Myocyte (in vitro differentiated cells): ENCODE measurements around the gene ESAM. TPM values are rescaled to one million over a fixed set of nuclear protein-coding genes. Genes with fewer than 3 reads are reported as not detected.

ENCODE experiments used
- DNase-seq: peaks from one replicate; pipeline ENCODE4 v3.0.0-alpha.2; 2012; ENCODE audit warnings: low read depth
- total RNA-seq: library from RNA; depleted of rRNA; stranded (reverse); fragments of >200 nt; gene quantifications from 2 replicates; pipeline ENCODE4 v1.2.3, GENCODE V29; 2014

Gene ESAM
- total RNA-seq, 1 donor from 2014 or later = 0.08 TPM

- DNase-seq = no peak
Measured at GRCh38 chr11:124753624-124754023, 8.5 kb downstream of the ESAM start.

DNA sequence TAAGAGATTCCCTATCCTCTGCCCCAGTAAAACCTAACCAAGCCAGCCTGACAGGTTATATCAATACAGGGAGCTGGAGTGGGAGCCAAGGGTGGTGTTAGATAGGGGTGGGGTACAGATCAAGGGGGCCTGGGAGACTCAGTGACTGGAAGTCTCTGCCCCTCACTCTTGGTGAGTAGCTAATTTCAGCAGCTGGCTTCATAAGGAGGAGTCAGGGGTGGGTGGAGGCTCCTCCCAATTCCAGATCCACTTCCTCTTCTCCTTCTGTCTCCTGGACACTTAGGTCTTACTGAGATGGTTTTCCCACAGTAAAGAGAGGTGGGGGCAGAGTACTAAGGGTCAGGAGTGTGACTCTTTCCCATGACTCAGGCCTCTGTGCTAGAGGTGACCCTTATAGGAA is 8.9 kb downstream of the ESAM start:
- DNase-seq = no peak

- no peak for DNase-seq
Measured at GRCh38 chr11:124752471-124753102, 9.5 kb downstream of the ESAM start.

DNA sequence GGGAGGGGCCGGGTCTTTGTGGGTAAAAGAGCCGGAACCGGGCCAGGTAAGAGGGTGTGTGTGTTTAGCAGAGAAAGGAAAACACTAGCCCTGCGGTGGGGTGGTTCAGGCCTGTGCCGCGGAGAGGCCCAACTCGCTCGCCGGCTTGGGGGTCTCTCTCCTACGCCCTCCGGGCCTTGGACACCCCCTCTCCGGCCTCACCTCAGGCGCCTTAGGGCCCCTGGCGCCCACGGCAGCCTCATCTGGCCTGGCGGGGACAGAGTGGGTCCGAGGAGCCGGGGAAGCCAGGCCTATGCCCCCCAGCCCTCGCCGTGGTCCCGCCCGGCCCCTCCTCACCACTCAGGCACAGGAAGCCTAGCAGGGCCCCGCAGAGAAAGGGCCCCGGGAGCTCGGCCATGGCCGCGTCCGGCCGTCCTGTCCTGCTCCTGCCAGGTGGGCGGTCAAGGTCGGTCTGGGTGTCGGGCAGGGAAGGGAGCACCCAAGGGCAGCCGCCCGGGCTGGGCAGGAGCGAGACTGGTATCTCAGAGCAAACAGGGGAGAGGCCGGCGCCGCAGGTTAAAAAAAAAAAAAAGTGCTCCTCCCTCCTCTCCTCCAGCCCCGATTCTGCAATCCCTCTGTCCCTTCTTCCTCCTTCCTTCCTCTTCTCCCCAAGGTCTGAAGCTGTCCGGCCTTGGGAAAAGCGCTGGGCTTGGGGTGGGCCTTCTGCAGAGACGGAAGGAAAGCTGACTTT is 10.2 kb downstream of the ESAM start, which contains the start of gene VSIG2:
Gene VSIG2, minus strand, starts transcription at position 515 of the 730 bp plus-strand sequence. Its CDS starts 118 bp downstream, at position 397.
- no peak for DNase-seq

DNA sequence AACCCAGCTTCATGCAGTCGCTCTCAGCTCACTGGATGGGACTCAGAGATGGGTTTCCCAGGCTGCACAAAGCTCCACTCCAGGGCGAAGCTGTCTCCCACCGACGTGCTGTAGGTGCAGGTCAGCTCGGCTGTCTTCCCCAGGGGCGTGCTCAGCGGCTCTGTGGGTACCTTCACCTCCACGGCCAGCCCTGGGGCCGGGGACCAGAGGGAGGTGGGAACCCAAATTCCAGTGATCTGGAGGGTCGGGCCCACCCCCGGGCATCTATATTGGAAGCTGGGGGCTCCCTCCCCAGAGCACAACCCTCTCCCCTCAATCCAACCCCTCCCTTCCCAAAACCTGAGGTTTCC is 10.7 kb downstream of the ESAM start:
- no peak for DNase-seq

DNA sequence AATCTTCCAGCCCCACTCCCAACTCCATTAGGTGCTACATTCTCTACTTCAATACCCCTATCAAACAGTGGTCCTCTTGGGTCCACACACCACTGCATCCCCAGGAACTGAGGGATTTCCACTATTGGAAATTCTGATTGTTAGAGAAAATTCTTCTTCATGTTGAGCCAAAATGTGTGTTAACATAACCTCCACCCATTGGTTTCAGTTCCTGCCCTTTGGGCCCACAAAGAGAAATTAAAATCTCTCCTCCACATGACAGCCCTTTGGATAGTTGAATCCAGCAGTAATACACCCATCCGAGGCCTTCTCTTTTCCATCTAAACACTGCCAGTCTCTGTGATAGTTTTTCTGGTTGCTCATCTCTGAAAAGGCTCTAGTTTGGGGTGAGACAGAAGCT is 12.2 kb downstream of the ESAM start:
- DNase-seq = no peak

- DNase-seq = no peak
Measured at GRCh38 chr11:124748481-124749343, 13.4 kb downstream of the ESAM start.

- no peak for DNase-seq
Measured at GRCh38 chr11:124748100-124748418, 14.0 kb downstream of the ESAM start.

GRCh38 chr11:124747406-124748099 is 14.5 kb downstream of the ESAM start:
- no peak for DNase-seq

- DNase-seq = peak; percentile 47
Measured at GRCh38 chr11:124746621-124747243, 15.4 kb downstream of the ESAM start.

DNA sequence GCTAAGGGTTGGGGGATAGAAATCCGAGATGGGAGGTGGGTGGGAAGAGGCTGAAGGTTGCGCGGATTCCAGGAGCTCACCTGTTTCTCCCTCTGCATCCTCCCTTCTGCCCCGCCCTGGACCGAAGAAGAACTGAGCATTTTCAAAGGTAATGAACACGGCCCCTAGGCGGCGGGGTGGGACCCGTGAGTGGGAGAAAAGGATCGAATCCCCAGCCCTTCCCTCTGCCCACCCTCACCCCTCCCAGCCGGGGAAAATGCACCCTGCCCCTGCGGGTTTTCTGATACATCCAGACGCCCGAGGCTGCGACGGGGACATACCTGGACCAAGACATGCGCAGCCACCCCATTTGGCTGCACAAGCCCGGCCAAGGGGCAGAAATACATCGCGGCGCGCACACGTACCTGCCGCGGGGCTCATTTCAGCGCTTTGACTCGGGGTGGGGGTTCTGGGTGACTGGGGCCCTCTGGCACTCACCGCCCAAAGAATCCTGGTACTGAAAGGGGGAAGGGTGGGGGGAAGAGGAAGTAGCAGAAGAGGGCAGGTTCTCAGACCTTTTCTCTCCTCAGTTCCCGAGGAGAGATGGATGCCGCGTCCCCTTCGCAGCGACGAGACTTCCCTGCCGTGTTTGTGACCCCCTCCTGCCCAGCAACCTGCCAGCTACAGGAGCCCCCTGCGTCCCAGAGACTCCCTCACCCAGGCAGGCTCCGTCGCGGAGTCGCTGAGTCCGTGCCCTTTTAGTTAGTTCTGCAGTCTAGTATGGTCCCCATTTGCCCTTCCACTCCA is 16.1 kb downstream of the ESAM start:
- DNase-seq = no peak

DNA sequence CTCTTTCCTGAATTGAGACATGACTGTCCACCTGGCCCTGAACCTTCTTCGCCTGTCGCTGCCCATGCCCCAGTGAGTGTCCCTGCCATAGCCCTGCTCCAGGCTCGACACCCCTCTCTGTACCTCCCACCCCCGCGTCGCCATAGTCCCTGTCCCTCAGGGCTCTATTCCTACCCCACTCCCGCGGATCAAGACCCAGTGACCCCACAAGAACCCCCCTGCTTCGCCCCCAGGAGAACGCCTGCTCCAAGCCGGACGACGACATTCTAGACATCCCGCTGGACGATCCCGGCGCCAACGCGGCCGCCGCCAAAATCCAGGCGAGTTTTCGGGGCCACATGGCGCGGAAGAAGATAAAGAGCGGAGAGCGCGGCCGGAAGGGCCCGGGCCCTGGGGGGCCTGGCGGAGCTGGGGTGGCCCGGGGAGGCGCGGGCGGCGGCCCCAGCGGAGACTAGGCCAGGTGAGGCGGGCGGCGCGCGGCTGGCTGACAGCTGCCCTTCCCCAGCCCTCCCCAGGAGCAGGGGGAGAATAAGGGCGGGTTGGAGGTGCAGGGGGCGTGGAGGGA is 16.7 kb downstream of the ESAM start:
- DNase-seq = no peak

DNA sequence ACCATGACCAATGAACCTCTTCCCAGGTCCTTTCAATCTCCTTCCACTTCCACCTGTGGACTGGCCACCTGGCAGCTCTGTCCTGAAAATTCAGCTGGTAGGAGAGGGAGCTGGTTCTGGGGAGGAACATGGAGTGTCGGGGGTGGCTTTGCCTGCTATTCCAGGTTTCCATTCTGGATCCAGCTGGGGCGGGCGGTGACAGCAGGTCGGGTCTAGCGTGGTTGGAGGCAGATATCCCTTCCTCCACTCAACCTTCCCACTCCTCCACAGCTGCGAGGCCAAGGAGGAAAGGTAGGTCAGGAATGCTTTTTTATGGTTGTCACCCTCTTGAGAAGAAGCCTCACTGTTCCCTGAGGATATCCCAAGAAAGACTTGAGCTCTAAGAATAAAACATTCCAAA is 19.0 kb downstream of the ESAM start:
- DNase-seq = no peak

- no peak for DNase-seq
Measured at GRCh38 chr11:124742555-124742954, 19.5 kb downstream of the ESAM start.

GRCh38 chr11:124740277-124740882 is 21.7 kb downstream of the ESAM start:
- no peak for DNase-seq

GRCh38 chr11:124739479-124740276 is 22.4 kb downstream of the ESAM start, which contains the start of gene NRGN:
NRGN (plus strand) TSS chr11:124739942; CDS start chr11:124740085, 143 bp downstream.
- peak; percentile 87 for DNase-seq

GRCh38 chr11:124738713-124739478 is 23.2 kb downstream of the ESAM start:
- DNase-seq = no peak
